GDM1 (cell line): Measurements from ENCODE around the gene AGPAT1.
"Not testable (repeated sequence)": the region's sequence is repeated elsewhere in the genome, so short reads cannot be mapped to it uniquely, and the experiment has no call there.

Source experiments
- DNase-seq: peaks from one replicate; lab custom pipeline; 2025; lab: John Stamatoyannopoulos, UW

The AGPAT1 gene

DNA sequence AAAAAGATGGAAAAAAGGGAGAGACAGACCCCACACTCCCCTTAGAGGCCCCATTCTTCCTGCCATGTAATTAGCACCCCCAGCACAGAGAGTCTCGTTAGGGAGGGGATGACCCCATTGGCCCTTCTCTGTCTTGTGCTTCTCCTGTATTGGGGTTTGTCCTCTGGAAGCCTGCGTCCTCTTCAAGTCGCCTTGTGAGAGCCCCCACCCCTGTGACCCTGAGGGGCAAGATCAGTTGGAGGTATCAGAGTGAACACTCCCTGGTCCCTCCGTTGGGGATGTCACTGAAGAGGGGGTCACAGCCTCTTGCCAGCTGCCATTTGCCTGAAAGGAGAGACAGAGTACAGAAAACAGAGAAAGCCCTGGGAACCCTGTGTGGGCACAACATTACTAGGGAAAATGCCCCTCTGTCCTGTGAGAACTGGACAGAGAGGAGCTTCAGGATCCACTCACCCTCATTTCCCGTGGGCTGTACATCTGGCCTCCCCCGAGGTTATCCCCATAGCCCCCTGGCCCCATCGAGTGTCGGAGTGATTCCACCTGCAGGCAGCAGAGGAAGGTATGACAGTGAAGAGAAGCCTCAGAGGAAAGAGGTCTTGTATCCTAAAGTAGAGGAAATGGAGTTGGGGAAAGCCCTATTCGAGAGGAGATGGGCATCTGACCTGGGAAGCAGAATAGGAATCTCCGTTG, 10.4 kb upstream of the AGPAT1 start:
- not testable (repeated sequence) for DNase-seq

DNA sequence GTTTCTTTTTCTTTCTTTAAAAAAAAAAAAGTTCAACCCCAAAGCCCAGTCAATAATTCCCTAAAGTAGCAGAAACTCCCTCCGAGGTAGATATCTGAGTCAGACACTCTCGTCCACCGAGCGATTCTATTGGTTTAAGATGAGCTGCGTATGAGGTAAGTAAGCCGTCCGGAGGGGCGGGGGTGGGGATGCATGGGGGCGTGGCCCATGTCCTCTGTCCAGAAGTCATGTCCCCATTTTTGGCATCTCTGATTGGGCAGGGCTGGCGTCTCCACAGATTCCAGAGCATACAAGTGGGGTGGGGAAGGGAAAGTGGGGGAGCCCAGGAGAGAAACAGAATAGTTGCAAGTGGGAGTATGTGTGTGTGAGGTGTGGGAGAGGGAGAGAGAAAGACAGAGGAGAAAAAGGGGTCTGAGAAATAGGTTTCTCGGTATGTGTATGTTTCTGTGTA, 9.8 kb upstream of the AGPAT1 start:
- DNase-seq, result not testable (repeated sequence)

GRCh38 chr6:32184084-32184640, 8.3 kb upstream of the AGPAT1 start, which contains the start of gene AGER:
Gene AGER (minus strand): TSS chr6:32184253. CDS start chr6:32184222, 31 bp downstream.
- no peak for DNase-seq

GRCh38 chr6:32183483-32184083, 7.7 kb upstream of the AGPAT1 start:
- no peak for DNase-seq

DNA sequence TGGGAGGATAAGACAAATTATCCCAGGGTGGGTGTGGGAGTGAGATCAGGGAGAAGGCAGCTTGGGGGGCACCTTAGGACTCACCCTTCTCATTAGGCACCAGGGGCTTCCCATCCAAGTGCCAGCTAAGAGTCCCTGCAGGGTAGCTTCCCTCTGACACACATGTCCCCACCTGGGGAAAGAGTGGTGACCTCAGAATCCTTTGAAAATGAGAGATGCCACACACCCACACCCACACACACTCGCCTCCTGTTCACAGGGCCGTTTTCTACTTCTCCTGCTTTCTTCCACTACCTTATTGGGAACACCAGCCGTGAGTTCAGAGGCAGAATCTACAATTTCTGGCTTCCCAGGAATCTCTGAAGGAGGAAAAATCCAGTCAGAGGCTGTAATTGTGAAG, 7.1 kb upstream of the AGPAT1 start:
- DNase-seq, result no peak

GRCh38 chr6:32182555-32182981, 6.7 kb upstream of the AGPAT1 start:
- DNase-seq, result no peak

- no peak for DNase-seq
Observed at GRCh38 chr6:32181915-32182529, 6.1 kb upstream of the AGPAT1 start.

DNA sequence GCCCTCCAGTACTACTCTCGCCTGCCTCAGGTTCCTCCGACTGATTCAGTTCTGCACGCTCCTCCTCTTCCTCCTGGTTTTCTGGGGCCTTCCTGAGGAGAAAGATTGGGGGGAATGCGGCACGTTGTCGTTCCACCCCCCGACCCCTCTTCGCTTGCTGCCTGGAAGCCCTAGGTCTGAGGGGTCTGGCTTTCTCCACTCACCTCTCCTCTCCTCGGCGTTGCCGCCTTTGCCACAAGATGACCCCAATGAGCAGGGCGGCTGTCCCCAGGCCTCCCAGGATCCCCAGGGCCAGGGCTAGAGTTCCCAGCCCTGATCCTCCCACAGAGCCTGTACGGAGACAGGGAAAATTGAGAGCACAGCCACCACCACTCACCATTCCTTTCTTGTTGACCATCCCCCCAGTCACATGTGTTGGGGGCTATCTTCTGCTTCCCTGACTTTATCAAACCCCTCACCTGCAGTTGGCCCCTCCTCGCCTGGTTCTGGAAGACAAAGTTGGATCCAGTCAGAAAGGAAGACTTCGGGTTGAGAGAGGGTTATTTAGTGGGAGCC, 5.3 kb upstream of the AGPAT1 start:
- DNase-seq, result no peak

- no peak for DNase-seq
Observed at GRCh38 chr6:32179766-32180405, 4.0 kb upstream of the AGPAT1 start.

- no peak for DNase-seq
Observed at GRCh38 chr6:32178547-32179440, 2.9 kb upstream of the AGPAT1 start.

DNA sequence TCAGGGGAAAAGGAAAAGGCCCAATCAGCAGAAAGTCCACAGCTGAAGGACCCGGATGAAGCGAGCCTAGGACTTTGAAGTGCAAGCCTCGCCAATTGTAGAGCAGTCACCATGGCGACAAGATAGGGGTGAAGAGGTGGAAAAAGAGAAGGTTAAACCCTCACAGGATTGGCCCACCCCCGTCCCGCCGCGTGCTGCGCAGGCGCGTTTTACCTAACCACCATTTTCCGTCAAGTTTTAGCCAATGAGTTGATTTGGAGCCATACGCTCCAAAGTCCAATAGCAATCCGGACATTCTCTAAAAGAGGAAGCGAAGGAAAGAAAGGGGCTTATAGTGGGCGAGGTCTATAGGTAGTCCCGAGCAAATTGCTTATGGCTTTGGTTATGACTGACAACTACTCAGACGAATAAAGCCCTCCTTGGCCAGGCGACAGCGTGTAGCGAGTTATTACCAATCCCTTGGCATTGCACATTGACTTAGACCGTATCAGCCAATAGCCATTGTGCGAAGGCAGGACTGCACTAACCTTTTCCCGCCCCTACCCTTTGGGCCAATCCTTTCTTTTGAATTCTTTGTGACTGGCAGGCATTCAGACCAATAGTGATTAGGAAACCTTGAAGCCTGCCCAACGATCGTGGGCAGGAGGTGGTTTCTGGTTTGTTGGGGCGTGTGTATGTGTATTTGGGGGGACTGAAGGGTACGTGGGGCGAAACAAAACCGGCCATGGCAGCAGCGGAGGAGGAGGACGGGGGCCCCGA, 2.1 kb upstream of the AGPAT1 start, which contains the start of gene RNF5:
RNF5 (plus strand) TSS at position 618 of the 759 bp plus-strand sequence; CDS start at position 725, 107 bp downstream.
- DNase-seq, result peak; percentile 100

DNA sequence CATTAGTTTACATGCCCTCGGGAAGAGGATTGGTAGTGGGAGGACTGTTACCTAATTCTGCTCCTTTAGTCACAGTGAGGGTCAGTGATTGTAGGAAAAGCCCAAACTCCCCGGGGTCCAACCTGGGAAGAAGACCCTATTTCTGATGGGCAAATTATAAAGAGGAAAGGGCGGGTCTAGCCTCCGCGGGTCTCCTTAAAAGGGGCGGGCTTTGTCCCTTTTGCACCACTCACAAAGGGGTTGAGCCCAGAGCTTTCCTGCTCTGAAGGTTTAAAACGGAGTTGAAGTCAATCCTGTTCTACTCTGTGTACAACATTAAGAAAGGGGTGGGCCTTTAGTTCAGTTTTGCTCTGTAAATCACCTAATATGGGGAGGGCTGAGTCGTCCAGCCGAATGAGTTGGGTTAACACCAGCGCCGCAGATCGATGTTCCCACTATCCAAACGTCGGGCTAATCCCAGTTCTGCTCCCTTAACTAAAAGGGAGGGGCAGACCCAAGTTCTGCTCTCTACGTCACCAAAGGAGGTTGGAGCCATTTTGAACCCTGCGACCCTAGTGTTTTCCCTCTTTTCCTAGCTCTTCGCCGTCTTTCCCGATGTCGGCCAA, 1.4 kb upstream of the AGPAT1 start:
- peak; percentile 54 for DNase-seq

DNA sequence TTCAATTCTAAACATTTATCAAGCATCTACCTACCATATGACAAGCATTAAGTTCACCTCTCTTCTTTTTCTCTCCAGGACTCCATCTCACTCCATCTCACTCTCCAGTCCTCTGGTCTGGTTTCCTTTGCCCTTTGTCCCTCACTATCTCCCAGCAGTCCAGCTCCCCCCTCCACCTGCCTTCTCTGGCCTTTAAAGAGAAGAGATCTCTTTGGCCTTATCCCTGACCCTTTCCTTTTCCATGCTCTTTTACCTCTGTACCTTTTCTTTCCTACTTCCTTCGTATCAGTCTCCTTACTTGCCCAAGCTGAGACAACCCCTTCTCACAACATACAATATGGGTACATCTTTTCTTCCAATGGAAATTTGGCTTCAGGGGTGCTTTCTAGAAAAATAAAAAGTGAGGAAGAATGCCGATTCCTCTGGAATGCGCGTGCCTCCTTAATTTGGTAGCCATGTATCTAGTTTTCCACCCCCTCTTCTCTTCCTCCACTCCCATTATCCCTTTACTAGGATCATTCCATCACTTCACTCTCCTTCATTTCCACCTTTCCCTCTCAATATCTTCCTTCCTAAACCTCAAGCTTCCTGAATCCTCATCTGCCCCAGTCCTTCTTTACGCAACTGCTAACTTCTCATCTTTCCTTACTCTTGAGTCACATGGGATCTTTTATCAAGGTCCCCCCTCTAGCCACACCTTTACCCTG, 745 bp upstream of the AGPAT1 start:
- no peak for DNase-seq

GRCh38 chr6:32175322-32175710, 568 bp downstream of the AGPAT1 start:
- no peak for DNase-seq

- DNase-seq, result no peak
Observed at GRCh38 chr6:32174416-32174815, 1.5 kb downstream of the AGPAT1 start.

DNA sequence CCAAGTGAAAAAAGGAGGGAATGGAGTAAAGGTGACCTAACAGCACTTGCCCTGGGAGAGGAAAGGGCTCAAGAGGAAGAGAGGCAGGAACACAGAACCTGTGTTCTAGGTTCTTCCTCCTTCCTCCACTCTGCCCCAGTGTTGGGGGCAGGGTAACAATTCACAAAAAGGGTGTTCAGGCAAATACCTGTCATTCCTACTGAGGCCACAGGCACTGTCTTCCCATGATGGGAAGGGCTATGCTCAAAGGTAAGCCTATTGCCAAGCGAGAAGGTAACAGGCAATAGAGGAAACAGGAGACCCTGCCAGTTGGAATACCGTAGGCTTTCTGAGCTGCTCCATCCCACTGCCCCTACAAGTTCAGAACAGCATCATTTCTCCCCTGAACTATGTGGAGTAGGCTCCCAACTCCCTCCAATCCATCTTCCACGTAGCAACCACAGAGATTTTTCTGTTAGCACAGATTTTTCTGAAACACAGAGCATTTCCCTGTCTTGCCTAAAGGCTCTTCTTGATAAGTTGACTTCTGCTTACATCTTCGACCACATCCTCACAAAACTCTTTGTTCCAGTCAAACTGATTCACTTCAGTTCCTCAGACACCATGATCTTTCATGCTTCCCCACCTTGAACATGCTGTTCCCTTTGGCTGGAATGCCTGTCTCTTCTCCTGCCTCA, 2.7 kb downstream of the AGPAT1 start:
- no peak for DNase-seq

GRCh38 chr6:32171234-32171633, 4.7 kb downstream of the AGPAT1 start:
- no peak for DNase-seq

- DNase-seq, result no peak
Observed at GRCh38 chr6:32170294-32170693, 5.6 kb downstream of the AGPAT1 start.
